NCI-H82 (cell line): ENCODE measurements around the gene KAT14.
A peak's percentile ranks its signal among the peaks of the same experiment; 100 is the strongest.
"Not testable (repeated sequence)": the region's sequence is repeated elsewhere in the genome, so short reads cannot be mapped to it uniquely, and the experiment has no call there.

Experiments used
- DNase-seq: peaks from one replicate; lab custom pipeline; 2025; lab: John Stamatoyannopoulos, UW

The KAT14 gene

GRCh38 chr20:18137412-18138265 lies at the start of gene KAT14, which contains the start of gene PET117:
TSS of gene KAT14 (plus strand) at chr20:18137863. CDS start at chr20:18142661, 4,798 bp downstream.
TSS of gene PET117 (plus strand) at chr20:18137863. CDS start at chr20:18137956, 93 bp downstream.
- peak; percentile 90 for DNase-seq

- not testable (repeated sequence) for DNase-seq
Observed at GRCh38 chr20:18088298-18088697, 49.4 kb upstream of the KAT14 start.

GRCh38 chr20:18088841-18089240 lies 48.8 kb upstream of the KAT14 start:
- not testable (repeated sequence) for DNase-seq

- peak; percentile 5 for DNase-seq
Observed at GRCh38 chr20:18090044-18090443, 47.6 kb upstream of the KAT14 start.

GRCh38 chr20:18090477-18090876 lies 47.2 kb upstream of the KAT14 start:
- DNase-seq = no peak

- DNase-seq = no peak
Observed at GRCh38 chr20:18091623-18092022, 46.0 kb upstream of the KAT14 start.

- no peak for DNase-seq
Observed at GRCh38 chr20:18092890-18093289, 44.8 kb upstream of the KAT14 start.

- no peak for DNase-seq
Observed at GRCh38 chr20:18093388-18093787, 44.3 kb upstream of the KAT14 start.

GRCh38 chr20:18094191-18094590 lies 43.5 kb upstream of the KAT14 start:
- no peak for DNase-seq

GRCh38 chr20:18100569-18100968 lies 37.1 kb upstream of the KAT14 start:
- not testable (repeated sequence) for DNase-seq

GRCh38 chr20:18101125-18101810 lies 36.4 kb upstream of the KAT14 start:
- no peak for DNase-seq

GRCh38 chr20:18103497-18103896 lies 34.2 kb upstream of the KAT14 start:
- no peak for DNase-seq

- no peak for DNase-seq
Observed at GRCh38 chr20:18108326-18108725, 29.3 kb upstream of the KAT14 start.

GRCh38 chr20:18128574-18128973 lies 9.1 kb upstream of the KAT14 start:
- DNase-seq = not testable (repeated sequence)

GRCh38 chr20:18132663-18133062 lies 5.0 kb upstream of the KAT14 start:
- no peak for DNase-seq

- no peak for DNase-seq
Observed at GRCh38 chr20:18133962-18134361, 3.7 kb upstream of the KAT14 start.

- DNase-seq = no peak
Observed at GRCh38 chr20:18138266-18138582, 561 bp downstream of the KAT14 start.

GRCh38 chr20:18138639-18139583 lies 1.2 kb downstream of the KAT14 start:
- DNase-seq = peak; percentile 26

- DNase-seq = no peak
Observed at GRCh38 chr20:18139832-18140231, 2.2 kb downstream of the KAT14 start.

GRCh38 chr20:18144541-18145099 lies 7.0 kb downstream of the KAT14 start:
- DNase-seq = no peak

- DNase-seq = no peak
Observed at GRCh38 chr20:18154342-18154741, 16.7 kb downstream of the KAT14 start.

GRCh38 chr20:18156045-18156444 lies 18.4 kb downstream of the KAT14 start:
- no peak for DNase-seq
